HG02938 (cell line): ENCODE measurements around the gene SPATA45.

Experiments
- ATAC-seq: cut with Tn5 transposase; IDR thresholded peaks from one replicate; pipeline ENCODE4 v1.9.1; 2021; ENCODE audit warnings: mild to moderate bottlenecking, moderate library complexity; ENCODE audit not compliant: unreplicated experiment

The SPATA45 gene

GRCh38 chr1:212833211-212834207 is 13.9 kb downstream of the SPATA45 start:
- peak; percentile 66 for ATAC-seq

GRCh38 chr1:212828395-212828794 is 19.1 kb downstream of the SPATA45 start:
- ATAC-seq, result no peak

GRCh38 chr1:212827831-212828278 is 19.6 kb downstream of the SPATA45 start:
- ATAC-seq, result no peak

- ATAC-seq, result no peak
Measured at GRCh38 chr1:212827171-212827776, 20.2 kb downstream of the SPATA45 start.

- no peak for ATAC-seq
Measured at GRCh38 chr1:212825798-212826452, 21.5 kb downstream of the SPATA45 start.

GRCh38 chr1:212824201-212824600 is 23.2 kb downstream of the SPATA45 start:
- ATAC-seq, result no peak

- no peak for ATAC-seq
Measured at GRCh38 chr1:212822956-212823355, 24.5 kb downstream of the SPATA45 start.

GRCh38 chr1:212820969-212821368 is 26.5 kb downstream of the SPATA45 start:
- ATAC-seq, result no peak

- peak; percentile 58 for ATAC-seq
Measured at GRCh38 chr1:212819726-212820125, 27.7 kb downstream of the SPATA45 start.

GRCh38 chr1:212816567-212817278 is 30.7 kb downstream of the SPATA45 start:
- ATAC-seq, result no peak

GRCh38 chr1:212814537-212815334 is 32.7 kb downstream of the SPATA45 start:
- no peak for ATAC-seq

GRCh38 chr1:212805767-212806166 is 41.7 kb downstream of the SPATA45 start:
- ATAC-seq, result no peak

- ATAC-seq, result no peak
Measured at GRCh38 chr1:212797681-212798080, 49.8 kb downstream of the SPATA45 start.

GRCh38 chr1:212794561-212795014 is 52.9 kb downstream of the SPATA45 start:
- ATAC-seq, result peak; percentile 85

- no peak for ATAC-seq
Measured at GRCh38 chr1:212792396-212792908, 55.0 kb downstream of the SPATA45 start.

- peak; percentile 59 for ATAC-seq
Measured at GRCh38 chr1:212791676-212792395, 55.6 kb downstream of the SPATA45 start, which contains the start of the genes NSL1 and TATDN3. Gene NSL1 (minus strand): TSS chr1:212791777. CDS start chr1:212791763, 14 bp downstream. Gene TATDN3 (plus strand): TSS chr1:212791894. CDS start chr1:212791922, 28 bp downstream.

- peak; percentile 31 for ATAC-seq
Measured at GRCh38 chr1:212791261-212791675, 56.2 kb downstream of the SPATA45 start.

GRCh38 chr1:212785871-212786270 is 61.6 kb downstream of the SPATA45 start:
- ATAC-seq, result no peak

GRCh38 chr1:212783976-212784375 is 63.5 kb downstream of the SPATA45 start:
- ATAC-seq, result no peak
